ENCODE results near the gene ATF4. TPM values are rescaled to one million over a fixed set of nuclear protein-coding genes. Genes with fewer than 3 reads are reported as not detected.

The ATF4 gene
- total and polyA plus RNA-seq, 4 experiments from 2014 or later = 44.4 to 278 (median 187) TPM

DNA sequence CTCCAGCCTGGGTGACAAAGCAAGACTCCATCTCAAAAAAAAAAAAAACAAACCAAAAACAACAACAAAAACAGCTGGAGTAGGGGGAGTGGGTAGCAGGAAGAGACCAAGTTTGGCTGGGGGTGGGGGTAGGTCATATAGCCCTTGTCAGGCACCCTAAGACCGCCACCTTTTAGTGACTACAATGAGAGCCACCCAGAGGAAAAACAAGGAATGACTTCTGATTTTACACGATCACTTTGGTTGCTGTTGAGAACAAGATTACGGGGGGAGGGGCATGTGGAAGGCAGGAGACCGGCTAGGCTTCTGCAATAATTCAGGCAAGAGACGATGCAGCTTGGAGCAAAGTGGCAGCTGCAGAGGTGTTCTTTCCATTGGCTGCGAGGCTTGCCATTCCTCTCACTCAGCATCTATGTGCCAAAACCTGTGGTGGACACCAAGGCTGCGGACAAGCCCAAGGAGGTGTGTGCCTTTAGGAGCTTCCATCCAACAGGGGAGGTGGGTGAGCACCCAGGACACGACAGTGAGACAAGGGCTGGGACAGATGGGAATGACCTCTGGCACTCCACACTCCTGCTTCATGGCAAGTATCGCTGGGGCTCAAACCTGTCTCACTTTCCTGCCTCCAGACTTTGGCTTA, 10.4 kb downstream of the ATF4 start:
- DNase-seq = peak in 2 of 5 donors; percentile 34 to 47
- Histone ChIP-seq H3K4me1 (ENCODE audit: insufficient read depth, low read length) (peaks cover 70% of the 10 kb centered on the region), H3K4me3 (ENCODE audit: low read length in 2 of 2) (no peak overlapping the region), H3K36me3 (ENCODE audit: insufficient read depth, low read length) (peaks cover 20% of the 10 kb centered on the region), H3K27ac (ENCODE audit: low read depth, low read length) (no peak overlapping the region), H3K9me3 (ENCODE audit: control insufficient read depth in 1 of 2, low read length in 2 of 2) (no peaks in the 10 kb centered on the region), H3K27me3 (ENCODE audit: insufficient read depth, low read length) (no peaks in the 10 kb centered on the region)
- ChIA-PET CTCF (ENCODE audit: partially characterized antibody) (interaction anchor here (0.9 to 12.4 kb wide), 14 partner anchors 8 to 514 kb away, joined by 3 to 345 read pairs (median 12); partner anchors contain the start of genes ATF4 and TAB1), POLR2A (ENCODE audit: partially characterized antibody) (interaction anchor here (0.9 to 14.5 kb wide), 13 partner anchors 9 to 514 kb away, joined by 3 to 165 read pairs (median 9); partner anchors contain the start of genes ATF4, CBX7, MIEF1 and RPL3)
- Mint-ChIP-seq H3K27me3 (no peaks in the 10 kb centered on the region), H3K4me3 (peak overlapping the region; percentile 92 to 98 (median 96)), H3K9me3 (peaks cover 0 to 2% (median 0%) of the 10 kb centered on the region in 8 donors), H3K4me1 (peaks cover 40 to 74% (median 63%) of the 10 kb centered on the region in 4 donors), H3K36me3 (peaks cover 10 to 45% of the 10 kb centered on the region in 2 donors), H3K27ac (peak overlapping the region; percentile 73 to 100 (median 90))
- intact Hi-C loops (cut with micrococcal nuclease) = no loop called here

DNA sequence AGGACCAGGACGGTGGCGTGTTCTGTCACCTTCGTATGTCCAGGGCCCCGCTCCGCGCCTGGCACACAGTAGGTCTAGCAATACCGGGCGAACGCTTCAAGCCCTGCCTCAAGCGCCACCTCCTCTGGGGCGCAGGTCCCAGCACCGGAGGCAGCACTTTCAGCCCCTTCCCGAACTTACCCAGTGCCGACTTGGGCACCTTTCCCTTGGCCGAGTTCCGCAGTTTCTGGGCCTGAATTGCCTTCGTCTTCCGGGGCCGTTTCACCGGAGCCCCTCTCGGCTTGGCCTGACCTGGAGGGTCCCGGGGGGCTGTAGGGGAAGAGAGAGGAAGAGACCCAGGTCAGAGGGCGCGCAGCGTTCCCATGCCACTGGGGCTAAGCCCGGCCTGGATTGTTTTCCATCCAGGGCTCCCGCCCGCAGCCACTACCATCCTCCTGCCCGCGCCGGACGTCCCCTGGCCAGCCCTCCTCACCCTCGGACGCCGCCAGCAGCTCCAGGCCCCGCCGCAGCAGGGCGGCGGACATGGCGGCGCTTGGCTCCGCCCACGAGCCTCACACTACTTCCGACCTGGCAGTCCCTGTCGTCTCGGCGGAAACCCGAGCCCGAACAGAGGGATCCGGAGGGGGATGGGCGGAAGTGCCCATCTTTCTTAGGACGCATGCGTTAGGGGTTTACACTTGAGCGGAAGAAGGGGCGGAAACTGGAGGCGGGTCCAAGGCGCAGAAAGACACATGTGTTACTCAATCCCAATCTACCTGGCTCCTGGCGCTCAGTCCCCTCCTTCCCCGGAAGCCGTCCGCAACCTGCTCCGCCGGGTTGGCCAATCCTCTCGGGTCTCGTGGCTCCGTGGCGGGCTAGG, 12.1 kb downstream of the ATF4 start, which contains the start of gene RPS19BP1:
Gene RPS19BP1 (minus strand): TSS at position 534 of the 859 bp plus-strand sequence. CDS start 10 bp downstream, at position 524.
- peak within 1 kb of the TSS; percentile 93 for H3K27ac ChIP-seq (ENCODE audit: low read depth, low read length)
- ChIA-PET CTCF (ENCODE audit: partially characterized antibody) (interaction anchor here (1.4 to 12.4 kb wide), 5 partner anchors 10 to 512 kb away, joined by 4 to 345 read pairs (median 4); no protein-coding TSS in a partner anchor), POLR2A (ENCODE audit: partially characterized antibody) (interaction anchor here (0.6 to 14.5 kb wide), 15 partner anchors 10 to 814 kb away, joined by 3 to 165 read pairs (median 4); partner anchors contain the start of genes ADSL, ATF4, MIEF1 and RPL3)
- Mint-ChIP-seq H3K4me1 (peaks cover 35 to 61% (median 50%) of the 10 kb centered on the region in 4 donors), H3K27ac (peak within 1 kb of the TSS; percentile 93 to 100 (median 97)), H3K36me3 (peaks cover 10 to 41% of the 10 kb centered on the region in 2 donors), H3K9me3 (peaks cover 0 to 2% (median 0%) of the 10 kb centered on the region in 8 donors), H3K4me3 (peak within 1 kb of the TSS; percentile 92 to 98 (median 96)), H3K27me3 (no peaks in the 10 kb centered on the region)
- peaks cover 20% of the 10 kb centered on the region for H3K36me3 ChIP-seq (ENCODE audit: insufficient read depth, low read length)
- H3K27me3 ChIP-seq (ENCODE audit: insufficient read depth, low read length) = no peaks in the 10 kb centered on the region
- H3K9me3 ChIP-seq (ENCODE audit: control insufficient read depth in 1 of 2, low read length in 2 of 2) = no peaks in the 10 kb centered on the region
- peak; percentile 98 to 100 (median 99) for DNase-seq
- H3K4me3 ChIP-seq (ENCODE audit: low read length in 2 of 2) = peak within 1 kb of the TSS; percentile 71 to 91
- intact Hi-C loops (cut with micrococcal nuclease) = loop anchor here (1.0 to 2.0 kb wide), 5 partner anchors 12 to 646 kb away; partner anchors contain the start of genes ATF4 and MIEF1
- peaks cover 56% of the 10 kb centered on the region for H3K4me1 ChIP-seq (ENCODE audit: insufficient read depth, low read length)

DNA sequence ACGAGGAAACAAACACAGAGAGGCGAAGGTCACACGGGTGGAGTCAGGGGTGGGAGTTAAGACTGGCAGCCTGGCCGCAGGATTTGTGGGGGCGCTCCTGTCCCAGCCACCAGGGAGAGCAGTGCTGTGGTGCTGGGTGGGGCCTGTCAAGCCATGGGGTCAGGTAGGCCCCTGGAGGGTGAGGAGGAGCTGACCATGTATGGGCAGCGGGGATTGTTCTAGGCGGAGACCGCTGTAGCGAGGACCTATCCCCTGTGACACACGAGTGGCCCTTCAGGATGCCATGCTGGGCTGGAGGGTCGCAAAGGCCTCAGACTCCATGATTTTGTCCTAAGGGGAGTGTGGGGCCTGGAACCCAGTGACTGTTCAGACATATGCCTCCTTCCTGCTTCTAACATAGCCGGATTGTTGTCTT, 13.7 kb downstream of the ATF4 start:
- DNase-seq = peak in 1 of 5 donors; percentile 28
- H3K27ac Mint-ChIP-seq = peak overlapping the region in 4 of 7 donors; percentile 18 to 59 (median 42)
- POLR2A ChIA-PET (ENCODE audit: partially characterized antibody) = interaction anchor here (0.9 to 14.5 kb wide), 10 partner anchors 9 to 813 kb away, joined by 3 to 165 read pairs (median 6); partner anchors contain the start of genes ADSL, ATF4, MIEF1 and RPL3

DNA sequence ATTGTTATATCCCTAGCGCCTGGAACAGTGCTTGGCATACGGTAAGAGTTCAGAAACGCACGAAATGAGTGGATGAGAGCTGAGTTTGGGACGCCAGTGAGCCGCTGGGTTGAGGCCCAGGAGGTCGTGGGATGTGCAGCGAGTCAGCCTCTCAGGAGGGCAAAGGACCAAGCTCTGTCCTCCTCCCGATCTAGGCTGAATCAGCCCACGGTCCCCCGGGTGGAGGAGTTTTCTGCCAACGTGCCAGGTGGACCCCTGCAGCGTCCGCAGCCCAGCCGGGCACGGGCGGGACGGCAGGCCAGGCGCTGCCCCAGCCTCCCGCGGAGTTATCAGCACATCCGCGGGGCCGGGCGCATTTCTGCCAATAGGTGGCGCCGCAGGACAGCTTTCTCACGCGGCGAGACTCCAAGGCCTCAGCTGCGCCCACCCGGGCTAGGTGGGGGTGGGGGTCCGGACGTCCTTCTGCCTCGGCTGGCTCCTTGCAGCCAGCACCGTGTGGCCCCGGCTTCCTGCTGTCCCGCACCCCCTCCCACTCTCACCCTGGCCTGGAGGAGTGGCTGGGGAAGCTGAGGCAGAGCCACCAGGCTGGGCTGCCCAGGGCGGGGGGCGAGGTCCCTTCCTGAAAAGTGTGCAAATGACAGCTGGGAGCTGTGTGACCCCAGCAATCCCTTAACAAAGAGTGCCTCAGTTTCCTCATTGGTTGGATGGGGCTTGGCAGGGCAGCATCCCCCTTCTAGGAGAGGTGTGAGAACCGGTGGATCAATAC, 14.4 kb downstream of the ATF4 start:
- Histone ChIP-seq H3K4me3 (ENCODE audit: low read length in 2 of 2) (peak overlapping the region in 1 of 2 donors; percentile 24), H3K4me1 (ENCODE audit: insufficient read depth, low read length) (peaks cover 33% of the 10 kb centered on the region), H3K27ac (ENCODE audit: low read depth, low read length) (no peak overlapping the region), H3K9me3 (ENCODE audit: control insufficient read depth in 1 of 2, low read length in 2 of 2) (no peaks in the 10 kb centered on the region), H3K36me3 (ENCODE audit: insufficient read depth, low read length) (peaks cover 5% of the 10 kb centered on the region), H3K27me3 (ENCODE audit: insufficient read depth, low read length) (no peaks in the 10 kb centered on the region)
- H3K4me3 Mint-ChIP-seq = peak overlapping the region in 2 of 8 donors; percentile 10 to 36
- ChIA-PET POLR2A (ENCODE audit: partially characterized antibody) (interaction anchor here (0.8 to 4.4 kb wide), 11 partner anchors 10 to 813 kb away, joined by 3 to 41 read pairs (median 4); partner anchors contain the start of genes ADSL, ATF4, MIEF1 and RPL3), CTCF (ENCODE audit: partially characterized antibody) (interaction anchor here (0.6 to 8.7 kb wide), 30 partner anchors 8 to 952 kb away, joined by 3 to 179 read pairs (median 4); partner anchors contain the start of genes ADSL and MIEF1)
- peaks cover 24 to 37% (median 31%) of the 10 kb centered on the region in 4 donors for H3K4me1 Mint-ChIP-seq
- peak; percentile 68 to 77 (median 73) for DNase-seq
- intact Hi-C loops (cut with micrococcal nuclease) = loop anchor here (1.0 kb wide), 3 partner anchors 406 to 814 kb away; no protein-coding TSS in a partner anchor
- peaks cover 0 to 2% (median 0%) of the 10 kb centered on the region in 8 donors for H3K9me3 Mint-ChIP-seq
- peak overlapping the region in 2 of 7 donors; percentile 18 to 77 for H3K27ac Mint-ChIP-seq
- H3K36me3 Mint-ChIP-seq = peaks cover 10 to 23% of the 10 kb centered on the region in 2 donors
- no peaks in the 10 kb centered on the region for H3K27me3 Mint-ChIP-seq

More for the DNA sequence above, 13.7 kb downstream of the ATF4 start:
- no peak overlapping the region for H3K4me3 ChIP-seq (ENCODE audit: low read length in 2 of 2)
- intact Hi-C loops (cut with micrococcal nuclease) = loop anchor here (1.0 kb wide), 3 partner anchors 406 to 814 kb away; no protein-coding TSS in a partner anchor
- Mint-ChIP-seq H3K27me3 (no peaks in the 10 kb centered on the region), H3K4me3 (no peak overlapping the region), H3K36me3 (peaks cover 10 to 30% of the 10 kb centered on the region in 2 donors), H3K9me3 (peaks cover 0 to 2% (median 0%) of the 10 kb centered on the region in 8 donors), H3K4me1 (peaks cover 28 to 44% (median 36%) of the 10 kb centered on the region in 4 donors)
- H3K36me3 ChIP-seq (ENCODE audit: insufficient read depth, low read length) = peaks cover 10% of the 10 kb centered on the region
- no peaks in the 10 kb centered on the region for H3K27me3 ChIP-seq (ENCODE audit: insufficient read depth, low read length)
- H3K27ac ChIP-seq (ENCODE audit: low read depth, low read length) = no peak overlapping the region
- no peaks in the 10 kb centered on the region for H3K9me3 ChIP-seq (ENCODE audit: control insufficient read depth in 1 of 2, low read length in 2 of 2)
- CTCF ChIA-PET (ENCODE audit: partially characterized antibody) = interaction anchor here (0.8 to 8.7 kb wide), 26 partner anchors 11 to 953 kb away, joined by 3 to 179 read pairs (median 5); partner anchors contain the start of genes ADSL and MIEF1
- H3K4me1 ChIP-seq (ENCODE audit: insufficient read depth, low read length) = peaks cover 39% of the 10 kb centered on the region

DNA sequence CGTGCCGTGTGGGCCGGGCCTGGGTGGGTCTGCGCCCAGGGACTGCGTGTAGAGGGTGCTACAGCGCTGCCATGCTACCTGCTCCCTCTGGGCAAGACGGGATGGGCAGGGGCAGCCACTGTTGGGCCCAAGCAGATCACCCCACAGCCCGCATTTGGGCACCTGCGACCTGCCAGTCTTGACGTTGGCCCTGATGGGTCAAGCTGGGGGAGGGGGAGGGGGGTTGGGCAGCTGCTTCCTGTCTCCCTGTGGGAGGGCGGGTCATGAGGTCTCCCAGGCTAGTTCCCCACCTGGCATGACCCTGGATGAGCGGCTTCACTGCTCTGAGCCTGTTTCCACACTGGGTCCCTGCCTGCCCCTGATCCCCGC, 15.0 kb downstream of the ATF4 start:
- peaks cover 27% of the 10 kb centered on the region for H3K4me1 ChIP-seq (ENCODE audit: insufficient read depth, low read length)
- Mint-ChIP-seq H3K27ac (no peak overlapping the region), H3K36me3 (peaks cover 10 to 19% of the 10 kb centered on the region in 2 donors), H3K4me3 (no peak overlapping the region), H3K9me3 (peaks cover 0 to 2% (median 0%) of the 10 kb centered on the region in 8 donors), H3K4me1 (peaks cover 19 to 32% (median 26%) of the 10 kb centered on the region in 4 donors), H3K27me3 (no peaks in the 10 kb centered on the region)
- no peak overlapping the region for H3K4me3 ChIP-seq (ENCODE audit: low read length in 2 of 2)
- DNase-seq = peak in 1 of 5 donors; percentile 38
- H3K36me3 ChIP-seq (ENCODE audit: insufficient read depth, low read length) = no peaks in the 10 kb centered on the region
- H3K27me3 ChIP-seq (ENCODE audit: insufficient read depth, low read length) = no peaks in the 10 kb centered on the region
- ChIA-PET CTCF (ENCODE audit: partially characterized antibody) (interaction anchor here (0.6 to 8.7 kb wide), 24 partner anchors 9 to 951 kb away, joined by 3 to 179 read pairs (median 5); partner anchors contain the start of gene ADSL), POLR2A (ENCODE audit: partially characterized antibody) (interaction anchor here (1.0 to 4.4 kb wide), 7 partner anchors 15 to 813 kb away, joined by 3 to 41 read pairs (median 8); partner anchors contain the start of genes ADSL, ATF4 and MIEF1)
- no peaks in the 10 kb centered on the region for H3K9me3 ChIP-seq (ENCODE audit: control insufficient read depth in 1 of 2, low read length in 2 of 2)
- H3K27ac ChIP-seq (ENCODE audit: low read depth, low read length) = no peak overlapping the region
- intact Hi-C loops (cut with micrococcal nuclease) = no loop called here

Data from CD4-positive, alpha-beta memory T cell (primary cell).